Common myeloid progenitor, CD34-positive (primary cell): ENCODE measurements around the gene LCA5.

ENCODE experiments used
- CTCF ChIA-PET: fragments of 350-600 bp; sonication (Branson Sonifier 250); formaldehyde crosslinking; loops from one replicate; lab custom pipeline; 2021; ENCODE audit warnings: antibody characterized with exemption; lab: Charles Lee
- POLR2A ChIA-PET: fragments of 350-600 bp; sonication (Branson Sonifier 250); formaldehyde crosslinking; loops from one replicate; lab custom pipeline; 2021; ENCODE audit warnings: antibody characterized with exemption; lab: Charles Lee
- DNase-seq, 3 donors: peaks; one replicate each; pipeline versions ENCODE4 v3.0.0 to v3.0.0-alpha.2; 2013
- H3K27ac ChIP-seq, 2 experiments: 1 replicate in 1 of 2; 2 replicates in 1 of 2; pipeline ENCODE4 v1.7.0; 2013; ENCODE audit warnings: inconsistent platforms in 2 of 2, low read length in 2 of 2, mild to moderate bottlenecking in 2 of 2, low read depth in 1 of 2, moderate library complexity in 1 of 2; ENCODE audit not compliant: severe bottlenecking in 2 of 2, insufficient read depth in 1 of 2, poor library complexity in 1 of 2
- H3K27me3 ChIP-seq, 5 experiments: replicated peaks in 2 of 5; 1 replicate in 3 of 5; 2 replicates in 2 of 5; pipeline versions ENCODE4 v1.6.1 to v1.7.0; 2013; ENCODE audit warnings: low read length in 4 of 5, mild to moderate bottlenecking in 2 of 5, moderate library complexity in 2 of 5, inconsistent platforms in 1 of 5; ENCODE audit not compliant: insufficient read depth in 5 of 5, control insufficient read depth in 4 of 5
- H3K36me3 ChIP-seq, 4 experiments: 1 replicate in 2 of 4; 2 replicates in 2 of 4; pipeline versions ENCODE4 v1.6.1 to v1.7.0; 2013; ENCODE audit warnings: low read length in 3 of 4, control low read depth in 1 of 4, mild to moderate bottlenecking in 1 of 4; ENCODE audit not compliant: control insufficient read depth in 4 of 4, insufficient read depth in 4 of 4
- H3K4me1 ChIP-seq, 4 experiments: 1 replicate in 3 of 4; 2 replicates in 1 of 4; pipeline versions ENCODE4 v1.6.1 to v1.7.1; 2013; ENCODE audit warnings: low read length in 3 of 4, mild to moderate bottlenecking in 3 of 4, control low read depth in 1 of 4, inconsistent platforms in 1 of 4, moderate library complexity in 1 of 4; ENCODE audit not compliant: control insufficient read depth in 4 of 4, insufficient read depth in 4 of 4; ENCODE audit errors: control extremely low read depth in 1 of 4
- H3K4me3 ChIP-seq, 7 experiments: 1 replicate in 4 of 7; 2 replicates in 3 of 7; pipeline versions ENCODE4 v1.5.1 to v1.7.0; 2013; ENCODE audit warnings: mild to moderate bottlenecking in 7 of 7, low read length in 6 of 7, moderate library complexity in 6 of 7, inconsistent platforms in 2 of 7, low read depth in 2 of 7, control low read depth in 1 of 7; ENCODE audit not compliant: insufficient read depth in 4 of 7, control insufficient read depth in 1 of 7; ENCODE audit errors: extremely low read depth in 1 of 7
- H3K9me3 ChIP-seq, 5 experiments: 1 replicate in 4 of 5; 2 replicates in 1 of 5; pipeline versions ENCODE4 v1.6.1 to v1.7.1; 2013; ENCODE audit warnings: low read length in 4 of 5, mild to moderate bottlenecking in 2 of 5, inconsistent platforms in 1 of 5, low read depth in 1 of 5, moderate library complexity in 1 of 5; ENCODE audit not compliant: control insufficient read depth in 4 of 5, insufficient read depth in 2 of 5; ENCODE audit errors: control extremely low read depth in 1 of 5
- WGBS: methylation state at CpG from one replicate; pipeline ENCODE4 v1.1.5; 2013; ENCODE audit not compliant: insufficient coverage; 5-methylcytosine and 5-hydroxymethylcytosine counted together

The LCA5 gene

DNA sequence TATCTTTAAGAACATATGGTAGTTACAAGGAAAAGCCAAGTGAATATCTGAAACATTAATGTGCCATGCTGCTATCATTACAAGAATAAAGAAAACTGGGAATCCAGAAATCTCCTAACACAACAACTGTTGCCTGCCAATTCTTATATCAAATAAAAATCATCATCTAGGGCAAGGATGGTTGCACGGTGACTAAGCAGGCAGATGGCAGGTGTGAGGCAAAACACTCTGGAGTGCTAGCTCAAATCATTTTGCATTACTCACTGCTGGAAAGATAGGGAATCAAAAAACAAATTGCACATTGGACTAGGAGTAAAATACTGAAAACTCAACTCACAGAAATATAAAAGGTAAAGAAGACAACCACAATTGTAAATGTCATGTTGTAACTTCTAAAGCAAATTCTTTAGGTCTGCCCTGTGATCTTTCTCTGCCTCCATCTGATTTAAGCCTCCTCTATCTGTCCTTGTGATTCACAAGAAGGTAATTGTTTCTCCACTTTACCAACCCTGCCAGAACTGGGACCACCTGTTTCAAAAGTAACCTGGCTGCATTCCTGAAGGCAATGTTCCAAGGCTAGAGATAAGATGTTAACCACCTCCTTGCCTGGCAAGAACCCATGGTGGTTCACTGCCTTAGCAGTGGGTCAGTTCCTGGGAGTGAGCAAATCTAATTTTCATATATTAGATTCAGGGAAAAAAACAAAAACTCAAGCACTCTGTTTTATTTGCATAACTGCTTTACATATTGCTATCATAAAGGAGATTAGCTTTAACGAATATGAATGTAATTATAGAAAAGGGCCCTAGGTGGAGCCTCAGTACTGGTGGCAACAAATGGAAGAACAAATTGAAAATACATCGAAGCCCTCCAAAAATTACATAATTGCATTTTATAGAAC, 33.1 kb upstream of the LCA5 start:
- Histone ChIP-seq H3K9me3 (no peaks in the 10 kb centered on the region), H3K36me3 (no peaks in the 10 kb centered on the region), H3K27me3 (no peaks in the 10 kb centered on the region), H3K27ac (no peak overlapping the region), H3K4me3 (peak overlapping the region in 5 of 7 experiments; percentile 24 to 71 (median 27)), H3K4me1 (peaks cover 0 to 2% (median 0%) of the 10 kb centered on the region in 4 experiments)
- ChIA-PET POLR2A (interaction anchor here (0.6 kb wide), 1 partner anchor 62 kb away, joined by 3 read pairs; no protein-coding TSS in a partner anchor), CTCF (interaction anchor here (0.8 to 3.7 kb wide), 11 partner anchors 8 to 163 kb away, joined by 3 to 18 read pairs (median 4); no protein-coding TSS in a partner anchor)
- WGBS, result no CpG with 5 or more reads among the region's 3 CpGs
- peak; percentile 57 to 77 (median 69) for DNase-seq

DNA sequence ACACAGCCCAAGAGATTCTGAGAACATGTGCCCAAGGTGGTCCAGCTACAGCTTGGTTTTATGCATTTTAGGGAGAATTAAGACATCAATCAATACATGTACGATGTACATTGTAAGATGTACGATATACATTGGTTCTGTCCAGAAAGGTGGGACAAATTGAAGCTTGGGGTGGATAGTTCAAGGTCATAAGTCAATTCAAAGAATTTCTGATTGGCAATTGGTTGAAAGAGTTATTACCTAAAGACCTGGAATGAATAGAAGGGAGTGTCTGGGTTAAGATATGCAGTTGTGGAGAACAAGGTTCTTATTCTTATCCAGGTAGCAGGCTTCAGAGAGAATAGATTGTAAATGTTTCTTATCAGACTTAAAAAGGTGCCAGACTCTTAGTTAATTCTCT, 31.8 kb upstream of the LCA5 start:
- 100% methylated on average over 2 of the region's 2 CpGs for WGBS

DNA sequence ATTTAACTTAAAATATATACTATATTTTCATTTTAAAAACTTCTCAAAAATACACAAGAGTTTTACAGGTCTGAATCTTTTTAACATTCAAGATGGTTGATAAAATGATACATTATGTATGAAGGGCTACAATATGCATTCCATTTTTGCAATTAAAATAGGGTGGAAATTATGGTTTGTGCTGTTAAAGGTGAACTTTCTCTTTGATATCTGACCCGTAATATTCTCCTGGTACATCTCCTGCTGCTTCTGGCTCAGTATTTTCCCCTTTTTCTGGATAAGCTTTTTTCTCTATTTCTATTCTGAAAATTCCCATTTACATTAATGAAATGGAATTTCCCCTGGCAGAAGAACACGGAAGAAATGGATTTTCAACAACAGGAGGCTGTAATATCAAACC, 27.4 kb upstream of the LCA5 start:
- Histone ChIP-seq H3K9me3 (no peaks in the 10 kb centered on the region), H3K27ac (no peak overlapping the region), H3K27me3 (no peaks in the 10 kb centered on the region), H3K36me3 (no peaks in the 10 kb centered on the region), H3K4me3 (no peak overlapping the region), H3K4me1 (no peaks in the 10 kb centered on the region)
- no peak for DNase-seq
- no CpG with 5 or more reads among the region's 2 CpGs for WGBS
- ChIA-PET CTCF (no interaction called here), POLR2A (no interaction called here)

More for the DNA sequence above, 31.8 kb upstream of the LCA5 start:
- ChIA-PET POLR2A (no interaction called here), CTCF (interaction anchor here (1.0 to 3.7 kb wide), 9 partner anchors 14 to 149 kb away, joined by 3 to 18 read pairs (median 7); no protein-coding TSS in a partner anchor)
- Histone ChIP-seq H3K27me3 (no peaks in the 10 kb centered on the region), H3K4me1 (peaks cover 0 to 2% (median 0%) of the 10 kb centered on the region in 4 experiments), H3K9me3 (no peaks in the 10 kb centered on the region), H3K36me3 (no peaks in the 10 kb centered on the region), H3K27ac (no peak overlapping the region), H3K4me3 (no peak overlapping the region)
- DNase-seq, result no peak

DNA sequence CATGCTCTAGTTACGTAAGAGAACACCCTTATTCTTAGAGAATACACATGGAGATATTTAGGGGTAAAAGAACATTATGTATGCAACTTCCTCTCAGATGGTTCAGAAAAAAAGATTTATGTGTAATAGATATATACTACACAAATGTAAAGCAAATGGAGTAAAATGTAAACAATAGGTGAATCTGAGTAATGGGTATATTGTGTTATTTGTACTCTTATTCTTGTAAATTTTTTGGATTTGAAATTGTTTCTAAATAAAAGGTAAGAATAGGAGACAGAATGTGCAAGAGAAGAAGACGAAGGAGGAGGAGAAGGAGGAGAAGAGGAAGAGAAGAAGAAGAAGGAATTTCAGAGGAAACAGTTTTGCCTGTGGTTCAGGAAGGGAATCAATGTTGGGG, 22.5 kb upstream of the LCA5 start:
- no peaks in the 10 kb centered on the region for H3K9me3 ChIP-seq
- no peaks in the 10 kb centered on the region for H3K27me3 ChIP-seq
- CTCF ChIA-PET, result no interaction called here
- POLR2A ChIA-PET, result no interaction called here
- H3K4me3 ChIP-seq, result no peak overlapping the region
- H3K36me3 ChIP-seq, result no peaks in the 10 kb centered on the region
- 100% methylated on average over 2 of the region's 2 CpGs for WGBS
- no peaks in the 10 kb centered on the region for H3K4me1 ChIP-seq
- no peak overlapping the region for H3K27ac ChIP-seq
- DNase-seq, result no peak

DNA sequence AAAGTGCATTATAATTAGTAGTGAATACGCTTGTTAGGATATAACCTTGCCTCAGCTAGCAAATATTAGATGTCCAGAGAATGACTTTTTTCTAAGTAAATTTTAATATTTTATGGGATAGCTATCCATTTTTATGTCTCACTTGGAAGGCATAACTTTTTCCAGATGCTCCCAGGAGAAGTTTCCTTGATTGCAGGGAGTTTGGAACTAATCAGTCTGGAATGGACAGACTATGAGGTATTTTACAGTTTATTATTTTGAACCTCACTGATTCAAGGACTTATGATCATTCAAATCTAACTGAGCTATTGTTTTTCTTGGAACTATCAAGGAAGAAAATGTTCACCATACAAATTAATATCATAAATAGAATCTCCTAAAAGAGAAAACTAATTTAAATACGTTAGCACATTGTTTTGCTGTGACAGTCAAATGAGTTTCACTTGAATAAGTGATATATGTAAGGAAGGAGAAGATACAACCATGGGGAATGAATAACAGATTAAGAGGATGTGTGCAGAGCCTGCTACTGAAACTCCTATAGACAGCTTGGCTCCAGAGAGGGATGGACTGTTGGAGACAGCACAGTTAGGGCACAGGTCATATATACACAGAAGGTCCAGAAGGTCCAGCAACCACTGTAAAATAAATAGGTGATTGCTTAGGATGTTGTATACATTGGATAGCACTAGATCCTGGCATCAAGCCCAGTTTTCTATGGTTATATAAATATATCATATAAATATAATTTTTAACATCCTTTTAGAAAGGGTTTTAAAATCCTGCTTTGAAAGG, 20.6 kb upstream of the LCA5 start:
- H3K4me1 ChIP-seq, result no peaks in the 10 kb centered on the region
- no peaks in the 10 kb centered on the region for H3K9me3 ChIP-seq
- no peaks in the 10 kb centered on the region for H3K27me3 ChIP-seq
- no CpG with 5 or more reads among the region's 2 CpGs for WGBS
- H3K36me3 ChIP-seq, result peaks cover 0 to 3% (median 0%) of the 10 kb centered on the region in 4 experiments
- ChIA-PET CTCF (interaction anchor here (0.8 to 1.0 kb wide), 2 partner anchors 10 to 21 kb away, joined by 3 read pairs; no protein-coding TSS in a partner anchor), POLR2A (no interaction called here)
- no peak overlapping the region for H3K4me3 ChIP-seq
- no peak overlapping the region for H3K27ac ChIP-seq
- DNase-seq, result no peak

DNA sequence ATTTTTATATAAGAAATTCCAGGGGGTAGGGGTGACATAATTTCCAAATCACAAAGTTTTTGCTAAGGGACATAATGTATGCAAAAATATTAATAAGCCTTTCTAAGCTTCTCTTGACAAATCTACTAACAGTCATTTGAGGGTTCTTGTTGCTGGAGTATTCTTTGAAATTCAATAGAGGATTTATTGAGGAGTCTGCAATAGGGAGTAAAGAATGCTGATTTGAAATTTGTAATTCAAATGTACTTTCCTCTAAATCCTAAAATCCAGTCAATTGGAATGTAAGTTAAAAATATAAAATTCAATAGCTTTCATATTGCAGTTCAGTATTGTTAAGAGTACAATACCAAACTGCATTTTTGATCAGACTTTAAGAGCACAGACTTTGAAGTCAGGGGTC, 17.1 kb upstream of the LCA5 start:
- DNase-seq, result no peak
- POLR2A ChIA-PET, result no interaction called here
- CTCF ChIA-PET, result interaction anchor here (1.3 kb wide), 1 partner anchor 15 kb away, joined by 5 read pairs; no protein-coding TSS in a partner anchor
- H3K4me3 ChIP-seq, result no peak overlapping the region
- no peaks in the 10 kb centered on the region for H3K27me3 ChIP-seq
- H3K27ac ChIP-seq, result no peak overlapping the region
- H3K9me3 ChIP-seq, result no peaks in the 10 kb centered on the region
- no peaks in the 10 kb centered on the region for H3K4me1 ChIP-seq
- peaks cover 0 to 7% (median 6%) of the 10 kb centered on the region in 4 experiments for H3K36me3 ChIP-seq
